Renal pelvis (tissue), 4 donors: ENCODE measurements around the gene TFAM. TPM values are rescaled to one million over a fixed set of nuclear protein-coding genes. Genes with fewer than 3 reads are reported as not detected.
"Not testable (repeated sequence)": the region's sequence is repeated elsewhere in the genome, so short reads cannot be mapped to it uniquely, and the experiment has no call there.

Experiments
- DNase-seq: peaks from one replicate; pipeline ENCODE4 v3.0.0-alpha.2; 2013
- polyA plus RNA-seq, 3 donors: library from polyadenylated mRNA; unstranded; fragments of 120-200 nt; gene quantifications; one replicate each; pipeline ENCODE4 v1.2.1, GENCODE V29; 2013; ENCODE audit not compliant: insufficient read length in 3 of 3

Gene TFAM
- polyA plus RNA-seq, 3 donors: 69.5 to 75.4 (median 71.0) TPM

DNA sequence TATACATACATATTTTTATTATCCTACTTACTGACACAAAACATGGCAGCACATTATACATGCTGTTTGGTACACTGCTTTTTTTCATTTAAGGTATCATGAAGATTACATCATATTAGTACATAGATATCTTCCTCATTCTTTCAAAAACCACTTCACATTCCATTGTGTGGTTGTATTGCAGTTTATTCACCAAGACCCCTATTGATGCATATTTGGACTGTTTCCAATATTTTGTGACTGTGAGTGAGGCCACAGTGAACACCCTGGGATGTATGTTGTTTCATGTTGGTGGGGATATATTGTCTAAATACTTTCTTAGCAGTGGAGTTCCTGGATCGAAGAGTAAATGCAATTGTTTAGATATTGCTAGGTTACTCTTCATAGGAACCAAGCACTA is 39.0 kb downstream of the TFAM start:
- DNase-seq: no peak

DNA sequence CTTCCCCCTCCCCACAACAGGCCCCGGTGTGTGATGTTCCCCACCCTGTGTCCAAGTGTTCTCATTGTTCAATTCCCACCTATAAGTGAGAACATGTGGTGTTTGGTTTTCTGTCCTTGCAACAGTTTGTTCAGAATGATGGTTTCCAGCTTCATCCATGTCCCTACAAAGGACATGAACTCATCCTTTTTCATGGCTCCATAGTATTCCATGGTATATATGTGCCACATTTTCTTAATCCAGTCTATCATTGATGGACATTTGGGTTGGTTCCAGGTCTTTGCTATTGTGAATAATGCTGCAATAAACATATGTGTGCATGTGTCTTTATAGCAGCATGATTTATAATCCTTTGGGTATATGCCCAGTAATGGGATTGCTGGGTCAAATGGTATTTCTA is 43.2 kb downstream of the TFAM start:
- DNase-seq: not testable (repeated sequence)

DNA sequence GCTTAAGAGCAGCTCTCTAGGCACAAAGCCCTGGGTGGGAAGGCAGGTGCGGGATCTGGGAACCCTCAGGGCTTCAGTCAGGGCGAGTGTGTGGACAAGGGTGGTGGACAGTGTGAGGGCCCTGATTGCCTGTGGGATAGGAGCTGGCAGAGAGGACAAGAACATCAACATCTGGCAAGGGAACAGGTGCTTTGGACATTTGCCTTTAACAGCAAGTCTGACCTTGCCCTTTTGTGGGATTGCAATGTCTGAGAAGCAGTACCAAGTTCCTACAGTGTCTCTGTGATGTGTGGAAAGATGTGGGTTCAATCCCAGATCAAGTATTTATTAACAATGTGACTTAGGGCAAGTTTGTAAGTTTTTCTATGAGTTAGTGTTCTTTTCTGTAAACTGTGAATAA is 46.7 kb downstream of the TFAM start:
- no peak for DNase-seq

DNA sequence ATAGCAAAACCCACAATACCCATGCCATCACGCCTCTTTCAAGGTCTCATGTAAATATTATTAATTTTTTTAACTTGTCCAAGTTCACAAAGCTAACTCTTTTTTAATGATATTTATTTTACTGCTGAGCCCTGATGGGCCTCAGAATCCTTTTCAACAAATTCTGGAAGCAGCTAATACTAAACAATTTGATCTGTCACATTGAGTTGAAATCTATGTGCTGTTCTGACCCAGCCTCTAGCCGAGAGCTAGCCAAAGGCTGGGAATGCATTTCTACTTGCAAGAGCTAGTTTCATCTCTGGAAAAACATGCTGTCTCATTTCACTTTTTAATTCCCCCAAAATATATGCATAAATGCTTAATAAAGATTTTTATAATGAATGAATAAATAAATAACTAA is 47.9 kb downstream of the TFAM start:
- no peak for DNase-seq

DNA sequence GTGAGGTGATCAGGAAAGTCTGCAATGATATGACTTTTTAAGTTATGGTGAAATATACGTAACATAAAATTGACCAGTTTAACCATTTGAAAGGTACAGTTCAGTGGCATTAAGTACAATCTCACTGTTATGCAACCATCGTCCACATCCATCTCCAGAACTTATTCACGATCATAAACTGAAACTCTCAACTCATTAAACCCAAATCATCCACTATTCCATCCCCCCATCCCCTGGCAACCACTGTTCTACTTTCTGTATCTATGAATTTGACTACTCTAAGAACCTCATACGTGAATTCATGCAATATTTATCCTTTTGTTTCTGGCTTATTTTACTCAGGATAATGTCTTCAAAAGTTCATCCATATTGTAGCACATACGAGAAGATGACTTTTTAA is 48.4 kb downstream of the TFAM start:
- no peak for DNase-seq

GRCh38 chr10:58435297-58435985 is 50.2 kb downstream of the TFAM start:
- DNase-seq: no peak

- no peak for DNase-seq
Measured at GRCh38 chr10:58436071-58436470, 50.9 kb downstream of the TFAM start.

DNA sequence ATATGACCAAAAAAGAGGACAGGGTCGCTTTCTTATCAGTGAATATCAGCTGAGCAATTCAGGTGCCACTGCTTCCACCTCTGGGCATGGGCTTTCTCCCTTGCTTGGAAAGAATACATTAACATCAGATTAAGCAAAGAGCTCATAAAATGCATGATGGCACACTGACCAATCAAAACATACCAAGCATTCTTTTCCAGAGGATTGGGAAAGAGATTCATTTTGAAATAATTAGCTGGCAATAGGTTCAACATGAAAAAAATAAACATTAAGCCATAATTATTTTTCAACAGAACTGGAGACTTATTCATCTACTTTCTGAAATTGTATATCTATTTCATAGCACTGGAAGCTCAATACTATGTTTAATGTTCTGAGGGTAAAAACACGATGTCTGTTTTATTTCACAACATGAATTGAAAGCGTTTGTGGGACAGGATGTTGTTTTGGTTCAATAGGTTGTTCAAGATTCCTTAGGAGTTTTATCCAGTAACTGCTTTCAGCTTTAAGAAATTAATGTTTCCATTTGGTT is 53.2 kb downstream of the TFAM start:
- DNase-seq: peak; percentile 61

- no peak for DNase-seq
Measured at GRCh38 chr10:58438986-58439385, 53.8 kb downstream of the TFAM start.

GRCh38 chr10:58439632-58440364 is 54.6 kb downstream of the TFAM start:
- no peak for DNase-seq

DNA sequence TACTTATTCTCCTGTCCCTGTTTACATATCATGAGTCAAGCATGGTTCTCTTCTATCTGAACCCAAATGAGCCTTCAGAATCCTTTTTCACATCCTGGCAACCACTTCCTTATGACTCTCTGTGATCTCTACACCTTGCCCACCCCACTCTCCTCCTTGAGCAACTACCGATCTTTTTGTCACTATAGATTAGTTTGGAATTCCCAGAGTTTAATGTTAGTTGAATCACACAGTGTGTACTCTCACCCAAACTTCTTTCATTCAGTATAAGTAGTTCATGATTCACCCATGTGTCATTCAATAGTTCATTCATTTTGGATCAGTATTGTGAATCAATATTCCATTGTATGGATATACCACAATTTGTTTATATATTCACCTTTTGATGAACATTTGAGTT is 55.3 kb downstream of the TFAM start:
- DNase-seq: no peak

DNA sequence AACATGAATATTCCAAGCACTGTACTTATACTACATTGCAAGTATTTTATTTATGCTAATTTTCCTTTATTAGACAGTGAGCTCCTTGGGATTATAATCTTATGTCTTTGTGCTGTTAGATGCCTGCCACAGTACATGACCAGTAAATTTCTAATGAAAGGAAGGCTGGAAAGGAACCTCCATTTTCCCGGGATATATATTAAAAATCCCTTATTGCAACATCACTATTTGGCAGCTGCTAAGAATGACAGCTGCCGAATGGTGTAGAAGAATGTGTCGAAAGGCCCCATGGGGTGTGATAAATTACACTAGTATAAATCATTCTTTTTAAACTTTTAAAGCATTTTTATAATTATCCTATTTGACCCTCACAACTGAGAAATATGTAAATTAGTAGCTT is 59.1 kb downstream of the TFAM start:
- no peak for DNase-seq

- no peak for DNase-seq
Measured at GRCh38 chr10:58444876-58445275, 59.7 kb downstream of the TFAM start.

GRCh38 chr10:58448121-58448935 is 63.1 kb downstream of the TFAM start:
- DNase-seq: no peak

Other genes starting within 250 kb of the TFAM start
- gene IPMK, start 117.5 kb upstream of the TFAM start, polyA plus RNA-seq: 1 to 10 TPM; 5.6 to 6.9 (median 6.6) TPM
- gene CISD1, start 116.2 kb upstream of the TFAM start, polyA plus RNA-seq: 10 to 100 TPM; 43.6 to 58.2 (median 54.3) TPM
- gene UBE2D1, start 50.4 kb upstream of the TFAM start, polyA plus RNA-seq: 10 to 100 TPM; 32.9 to 34.3 (median 33.4) TPM
- gene BICC1, start 127.5 kb downstream of the TFAM start, polyA plus RNA-seq: 100 to 1,000 TPM in 1 of 3 donors, 10 to 100 TPM in 2; 68.7 to 110 (median 73.0) TPM